OCI-LY3 (cell line): ENCODE measurements around the gene CPNE6.

Source experiments
- H2AFZ ChIP-seq: fragments of 200-600, 300-600 bp; shearing (Covaris generic); 2 replicates; pipeline ENCODE4 v1.6.0; 2014; ENCODE audit warnings: antibody characterized with exemption, low read depth, low read length
- H3K27ac ChIP-seq: fragments of 200-600, 300-600 bp; sonication (generic); 2 replicates; pipeline ENCODE4 v1.5.1; 2014; ENCODE audit warnings: mild to moderate bottlenecking, low read length, moderate library complexity, mixed read lengths
- H3K27me3 ChIP-seq: fragments of 200-600, 300-600 bp; sonication (generic); 2 replicates; pipeline ENCODE4 v1.6.1; 2014; ENCODE audit warnings: low read depth, low read length, mixed read lengths
- H3K36me3 ChIP-seq: fragments of 200-600, 300-600 bp; sonication (generic); replicated peaks from 2 replicates; pipeline ENCODE3; 2014; ENCODE audit warnings: low read depth, low read length, mixed read lengths
- H3K4me1 ChIP-seq: fragments of 300-600, 200-600 bp; sonication (generic); 2 replicates; pipeline ENCODE4 v1.6.1; 2014; ENCODE audit warnings: low read length, mixed read lengths
- H3K4me2 ChIP-seq: fragments of 200-600, 300-600 bp; sonication (generic); 2 replicates; pipeline ENCODE4 v1.6.1; 2014; ENCODE audit warnings: low read length, mixed read lengths
- H3K4me3 ChIP-seq: fragments of 300-600, 200-600 bp; sonication (generic); 2 replicates; pipeline ENCODE4 v1.5.1; 2014; ENCODE audit warnings: antibody characterized with exemption, mild to moderate bottlenecking, low read length, moderate library complexity
- H3K79me2 ChIP-seq: fragments of 300-600, 200-600 bp; shearing (Covaris generic); 2 replicates; pipeline ENCODE4 v1.6.1; 2014; ENCODE audit warnings: mild to moderate bottlenecking, low read length, mixed read lengths
- H3K9ac ChIP-seq: fragments of 300-600, 200-600 bp; shearing (Covaris generic); 2 replicates; pipeline ENCODE4 v1.6.0; 2014; ENCODE audit warnings: mild to moderate bottlenecking, low read length, moderate library complexity
- H3K9me3 ChIP-seq: fragments of 200-600, 300-600 bp; shearing (Covaris generic); 2 replicates; pipeline ENCODE4 v1.6.1; 2014; ENCODE audit warnings: low read length, mixed read lengths; ENCODE audit not compliant: insufficient read depth
- H4K20me1 ChIP-seq: fragments of 200-600, 300-600 bp; sonication (generic); 2 replicates; pipeline ENCODE4 v1.6.1; 2016; ENCODE audit warnings: low read length, mixed read lengths; ENCODE audit not compliant: insufficient read depth
- EZH2phosphoT487 ChIP-seq: fragments of 200-600 bp; shearing (Covaris generic); IDR thresholded peaks from 2 replicates; pipeline ENCODE4 v1.6.1; 2018; ENCODE audit warnings: antibody characterized with exemption, mixed run types, low read depth
- TF ChIP-seq, protein P1 (sequence below): fragments of 200-600, 300-600 bp; sonication (generic); IDR thresholded peaks from 2 replicates; pipeline ENCODE4 v1.5.1; 2014; ENCODE audit warnings: antibody characterized with exemption, low read length, low read depth

CPNE6 gene

DNA sequence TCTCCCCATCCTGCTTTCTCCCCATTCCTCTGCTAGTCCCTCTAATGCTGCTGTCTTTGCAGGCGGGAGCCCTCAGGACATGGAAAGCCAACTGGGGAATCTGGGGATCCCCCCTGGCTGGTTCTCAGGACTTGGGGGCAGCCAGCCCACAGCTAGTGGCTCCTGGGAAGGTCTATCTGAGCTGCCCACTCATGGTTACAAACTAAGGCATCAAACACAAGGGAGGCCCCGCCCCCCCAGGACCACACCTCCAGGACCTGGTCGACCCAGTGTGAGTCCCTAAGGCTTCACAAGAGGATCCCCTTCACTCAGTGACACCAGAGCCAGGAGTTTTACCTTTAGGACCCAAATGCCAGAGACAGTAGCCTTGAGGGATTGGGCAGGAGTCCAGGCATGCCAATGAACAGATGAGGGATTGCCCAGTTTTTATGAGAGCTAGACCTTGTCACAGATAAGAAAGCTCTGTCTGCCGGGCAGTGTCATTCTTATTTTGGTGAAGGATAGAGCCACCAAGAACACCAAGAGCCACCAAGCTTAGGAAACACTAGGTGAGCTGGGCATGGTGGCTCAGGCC is 8.0 kb upstream of the CPNE6 start:
- H3K36me3 ChIP-seq = no peaks in the 10 kb centered on the region
- H3K9me3 ChIP-seq = no peaks in the 10 kb centered on the region
- TF ChIP-seq, protein P1, sequence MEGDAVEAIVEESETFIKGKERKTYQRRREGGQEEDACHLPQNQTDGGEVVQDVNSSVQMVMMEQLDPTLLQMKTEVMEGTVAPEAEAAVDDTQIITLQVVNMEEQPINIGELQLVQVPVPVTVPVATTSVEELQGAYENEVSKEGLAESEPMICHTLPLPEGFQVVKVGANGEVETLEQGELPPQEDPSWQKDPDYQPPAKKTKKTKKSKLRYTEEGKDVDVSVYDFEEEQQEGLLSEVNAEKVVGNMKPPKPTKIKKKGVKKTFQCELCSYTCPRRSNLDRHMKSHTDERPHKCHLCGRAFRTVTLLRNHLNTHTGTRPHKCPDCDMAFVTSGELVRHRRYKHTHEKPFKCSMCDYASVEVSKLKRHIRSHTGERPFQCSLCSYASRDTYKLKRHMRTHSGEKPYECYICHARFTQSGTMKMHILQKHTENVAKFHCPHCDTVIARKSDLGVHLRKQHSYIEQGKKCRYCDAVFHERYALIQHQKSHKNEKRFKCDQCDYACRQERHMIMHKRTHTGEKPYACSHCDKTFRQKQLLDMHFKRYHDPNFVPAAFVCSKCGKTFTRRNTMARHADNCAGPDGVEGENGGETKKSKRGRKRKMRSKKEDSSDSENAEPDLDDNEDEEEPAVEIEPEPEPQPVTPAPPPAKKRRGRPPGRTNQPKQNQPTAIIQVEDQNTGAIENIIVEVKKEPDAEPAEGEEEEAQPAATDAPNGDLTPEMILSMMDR = no peak
- no peak for TF ChIP-seq EZH2phosphoT487
- no peaks in the 10 kb centered on the region for H4K20me1 ChIP-seq
- H3K4me2 ChIP-seq = no peak overlapping the region
- H3K9ac ChIP-seq = no peak overlapping the region
- no peak overlapping the region for H3K27ac ChIP-seq
- no peak overlapping the region for H2AFZ ChIP-seq
- H3K4me1 ChIP-seq = no peaks in the 10 kb centered on the region
- no peaks in the 10 kb centered on the region for H3K27me3 ChIP-seq
- no peak overlapping the region for H3K4me3 ChIP-seq
- H3K79me2 ChIP-seq = no peaks in the 10 kb centered on the region

DNA sequence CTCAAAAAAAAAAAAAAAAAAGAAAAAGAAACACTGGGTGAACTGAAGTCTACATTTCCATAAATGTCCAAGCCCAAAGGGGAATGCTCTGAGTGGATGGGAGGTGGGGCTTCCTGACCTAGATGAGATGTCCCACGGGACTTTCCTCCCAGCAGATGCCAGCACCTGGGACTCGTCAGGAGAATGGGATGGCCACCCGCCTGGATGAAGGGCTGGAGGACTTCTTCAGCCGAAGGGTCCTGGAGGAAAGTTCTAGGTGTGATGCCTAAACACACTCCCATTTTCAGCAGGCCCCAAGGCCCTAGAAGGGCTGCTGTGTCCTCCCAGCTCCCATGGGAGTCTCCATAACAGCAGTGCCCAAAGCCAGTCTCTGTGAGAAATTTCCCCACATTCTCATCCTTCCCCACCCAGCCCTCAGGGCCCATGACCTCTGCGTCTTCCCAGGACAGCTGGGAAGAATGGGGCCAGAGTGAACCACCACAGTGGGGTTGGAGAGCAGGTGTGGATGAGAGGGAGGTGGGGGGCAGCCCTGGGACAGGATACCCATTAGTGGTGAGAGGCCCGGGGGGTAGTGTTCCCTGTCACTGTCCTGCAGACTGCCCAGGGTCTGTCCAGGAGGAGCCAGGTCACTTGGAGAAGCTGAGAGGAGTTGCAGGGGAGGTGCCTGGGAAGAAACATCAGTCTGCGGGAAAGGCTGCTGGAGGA is 7.1 kb upstream of the CPNE6 start:
- Histone ChIP-seq H3K79me2 (no peaks in the 10 kb centered on the region), H4K20me1 (no peaks in the 10 kb centered on the region), H3K27ac (no peak overlapping the region), H3K9ac (no peak overlapping the region), H3K36me3 (no peaks in the 10 kb centered on the region), H3K27me3 (no peaks in the 10 kb centered on the region), H3K4me1 (no peaks in the 10 kb centered on the region), H3K9me3 (no peaks in the 10 kb centered on the region), H3K4me2 (no peak overlapping the region), H2AFZ (no peak overlapping the region), H3K4me3 (no peak overlapping the region)
- TF ChIP-seq, protein P1 = no peak
- no peak for TF ChIP-seq EZH2phosphoT487

DNA sequence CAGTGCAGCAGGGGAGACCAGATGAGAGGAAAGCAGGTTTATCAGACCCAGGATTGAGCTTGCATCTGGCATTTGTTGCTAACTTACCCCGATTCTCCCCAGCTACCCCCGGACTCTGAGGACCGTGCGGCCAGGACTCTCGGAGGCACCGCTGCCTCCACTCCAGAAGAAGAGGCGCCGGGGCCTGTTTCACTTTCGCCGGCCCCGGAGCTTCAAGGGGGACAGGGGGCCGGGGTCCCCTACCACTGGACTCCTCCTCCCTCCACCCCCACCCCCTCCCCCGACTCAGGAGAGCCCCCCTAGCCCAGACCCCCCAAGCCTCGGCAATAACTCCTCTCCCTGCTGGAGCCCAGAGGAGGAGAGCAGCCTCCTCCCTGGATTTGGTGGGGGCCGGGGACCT is 6.5 kb upstream of the CPNE6 start:
- Histone ChIP-seq H3K79me2 (no peaks in the 10 kb centered on the region), H3K36me3 (no peaks in the 10 kb centered on the region), H3K4me2 (no peak overlapping the region), H4K20me1 (no peaks in the 10 kb centered on the region), H3K27me3 (no peaks in the 10 kb centered on the region), H2AFZ (no peak overlapping the region), H3K27ac (no peak overlapping the region), H3K4me1 (no peaks in the 10 kb centered on the region), H3K9me3 (no peaks in the 10 kb centered on the region), H3K4me3 (no peak overlapping the region), H3K9ac (no peak overlapping the region)
- TF ChIP-seq, protein P1 = no peak
- no peak for TF ChIP-seq EZH2phosphoT487

DNA sequence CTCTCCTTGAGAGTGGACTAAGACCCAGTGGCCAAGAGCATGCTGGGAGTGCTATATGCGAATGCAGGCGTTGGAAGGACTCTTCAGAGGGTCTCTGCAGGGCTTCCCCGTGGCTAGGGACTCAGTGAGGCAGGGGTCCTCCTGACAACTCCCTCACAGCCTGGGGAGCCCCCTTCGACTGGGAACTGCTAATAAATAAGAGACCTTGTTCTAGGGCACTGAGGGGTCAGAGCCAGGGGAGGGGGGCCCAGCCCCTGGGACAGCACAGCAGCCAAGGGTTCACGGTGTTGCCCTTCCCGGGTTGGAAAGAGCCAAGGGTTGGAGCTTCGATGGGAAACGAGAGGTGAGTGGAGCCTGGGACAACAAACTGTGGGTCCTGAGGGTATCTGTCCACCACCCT is 6.0 kb upstream of the CPNE6 start:
- no peaks in the 10 kb centered on the region for H3K4me1 ChIP-seq
- no peak overlapping the region for H3K4me2 ChIP-seq
- no peak overlapping the region for H3K9ac ChIP-seq
- no peaks in the 10 kb centered on the region for H3K9me3 ChIP-seq
- no peaks in the 10 kb centered on the region for H4K20me1 ChIP-seq
- no peaks in the 10 kb centered on the region for H3K36me3 ChIP-seq
- no peak overlapping the region for H2AFZ ChIP-seq
- H3K4me3 ChIP-seq = no peak overlapping the region
- TF ChIP-seq EZH2phosphoT487 = no peak
- TF ChIP-seq, protein P1 = no peak
- no peaks in the 10 kb centered on the region for H3K79me2 ChIP-seq
- H3K27me3 ChIP-seq = no peaks in the 10 kb centered on the region
- H3K27ac ChIP-seq = no peak overlapping the region
